Measurements from ENCODE around the gene ZNF14.

DNA sequence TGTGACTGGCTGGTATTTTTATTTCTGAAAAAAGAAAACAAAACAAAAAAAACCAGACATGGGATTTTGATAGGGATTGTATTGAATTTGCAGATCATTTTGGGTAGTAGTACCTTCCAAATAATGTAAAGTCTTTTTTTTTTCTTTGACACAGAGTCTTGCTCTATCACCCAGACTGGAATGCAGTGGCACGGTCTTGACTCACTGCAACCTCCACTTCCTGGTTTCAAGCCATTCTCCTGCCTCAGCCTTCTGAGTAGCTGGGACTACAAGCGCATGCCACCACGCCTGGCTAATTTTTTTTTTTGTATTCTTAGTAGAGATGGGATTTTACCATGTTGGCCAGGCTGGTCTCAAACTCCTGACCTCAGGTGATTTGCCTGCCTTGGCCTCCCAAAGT is 60.1 kb downstream of the ZNF14 start:
- TF ChIP-seq, protein P1, sequence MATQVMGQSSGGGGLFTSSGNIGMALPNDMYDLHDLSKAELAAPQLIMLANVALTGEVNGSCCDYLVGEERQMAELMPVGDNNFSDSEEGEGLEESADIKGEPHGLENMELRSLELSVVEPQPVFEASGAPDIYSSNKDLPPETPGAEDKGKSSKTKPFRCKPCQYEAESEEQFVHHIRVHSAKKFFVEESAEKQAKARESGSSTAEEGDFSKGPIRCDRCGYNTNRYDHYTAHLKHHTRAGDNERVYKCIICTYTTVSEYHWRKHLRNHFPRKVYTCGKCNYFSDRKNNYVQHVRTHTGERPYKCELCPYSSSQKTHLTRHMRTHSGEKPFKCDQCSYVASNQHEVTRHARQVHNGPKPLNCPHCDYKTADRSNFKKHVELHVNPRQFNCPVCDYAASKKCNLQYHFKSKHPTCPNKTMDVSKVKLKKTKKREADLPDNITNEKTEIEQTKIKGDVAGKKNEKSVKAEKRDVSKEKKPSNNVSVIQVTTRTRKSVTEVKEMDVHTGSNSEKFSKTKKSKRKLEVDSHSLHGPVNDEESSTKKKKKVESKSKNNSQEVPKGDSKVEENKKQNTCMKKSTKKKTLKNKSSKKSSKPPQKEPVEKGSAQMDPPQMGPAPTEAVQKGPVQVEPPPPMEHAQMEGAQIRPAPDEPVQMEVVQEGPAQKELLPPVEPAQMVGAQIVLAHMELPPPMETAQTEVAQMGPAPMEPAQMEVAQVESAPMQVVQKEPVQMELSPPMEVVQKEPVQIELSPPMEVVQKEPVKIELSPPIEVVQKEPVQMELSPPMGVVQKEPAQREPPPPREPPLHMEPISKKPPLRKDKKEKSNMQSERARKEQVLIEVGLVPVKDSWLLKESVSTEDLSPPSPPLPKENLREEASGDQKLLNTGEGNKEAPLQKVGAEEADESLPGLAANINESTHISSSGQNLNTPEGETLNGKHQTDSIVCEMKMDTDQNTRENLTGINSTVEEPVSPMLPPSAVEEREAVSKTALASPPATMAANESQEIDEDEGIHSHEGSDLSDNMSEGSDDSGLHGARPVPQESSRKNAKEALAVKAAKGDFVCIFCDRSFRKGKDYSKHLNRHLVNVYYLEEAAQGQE (IDR thresholded peaks at IDR 0.05; ENCODE audit: insufficient replicate concordance, low read depth): no peak
- TF ChIP-seq, protein P2, sequence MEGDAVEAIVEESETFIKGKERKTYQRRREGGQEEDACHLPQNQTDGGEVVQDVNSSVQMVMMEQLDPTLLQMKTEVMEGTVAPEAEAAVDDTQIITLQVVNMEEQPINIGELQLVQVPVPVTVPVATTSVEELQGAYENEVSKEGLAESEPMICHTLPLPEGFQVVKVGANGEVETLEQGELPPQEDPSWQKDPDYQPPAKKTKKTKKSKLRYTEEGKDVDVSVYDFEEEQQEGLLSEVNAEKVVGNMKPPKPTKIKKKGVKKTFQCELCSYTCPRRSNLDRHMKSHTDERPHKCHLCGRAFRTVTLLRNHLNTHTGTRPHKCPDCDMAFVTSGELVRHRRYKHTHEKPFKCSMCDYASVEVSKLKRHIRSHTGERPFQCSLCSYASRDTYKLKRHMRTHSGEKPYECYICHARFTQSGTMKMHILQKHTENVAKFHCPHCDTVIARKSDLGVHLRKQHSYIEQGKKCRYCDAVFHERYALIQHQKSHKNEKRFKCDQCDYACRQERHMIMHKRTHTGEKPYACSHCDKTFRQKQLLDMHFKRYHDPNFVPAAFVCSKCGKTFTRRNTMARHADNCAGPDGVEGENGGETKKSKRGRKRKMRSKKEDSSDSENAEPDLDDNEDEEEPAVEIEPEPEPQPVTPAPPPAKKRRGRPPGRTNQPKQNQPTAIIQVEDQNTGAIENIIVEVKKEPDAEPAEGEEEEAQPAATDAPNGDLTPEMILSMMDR (IDR thresholded peaks at IDR 0.05; ENCODE audit: insufficient read depth, low read length): no peak
- TF ChIP-seq POLR2AphosphoS5 (IDR thresholded peaks at IDR 0.05; ENCODE audit: low read depth): no peak

Data from HL-60 (cell line).